ENCODE results near the gene KIRREL3. TPM values are rescaled to one million over a fixed set of nuclear protein-coding genes. Genes with fewer than 3 reads are reported as not detected.

The KIRREL3 gene
- total and polyA plus RNA-seq, 10 donors, result 0.50 to 5.4 (median 2.0) TPM

GRCh38 chr11:126510621-126511370, 489.8 kb downstream of the KIRREL3 start:
- peak; percentile 29 for DNase-seq
- intact Hi-C loops (cut with DNase I; ENCODE audit: low total_unique reads), result no loop called here
- peaks cover 0 to 27% (median 0%) of the 10 kb centered on the region in 7 donors for H3K27me3 ChIP-seq (replicated peaks in 1 of 7)
- 78 to 89% (median 78%) methylated on average over 5 of the region's 5 CpGs for WGBS, 5 donors
- H3K27ac ChIP-seq, result no peak overlapping the region
- H3K36me3 ChIP-seq, result no peaks in the 10 kb centered on the region
- H3K4me3 ChIP-seq, result no peak overlapping the region
- H3K4me1 ChIP-seq, result no peaks in the 10 kb centered on the region
- no peak for TF ChIP-seq POLR2A (IDR thresholded peaks at IDR 0.05)
- no peak for TF ChIP-seq POLR2AphosphoS5 (IDR thresholded peaks at IDR 0.05)
- peaks cover 0 to 17% (median 6%) of the 10 kb centered on the region in 8 donors for H3K9me3 ChIP-seq

GRCh38 chr11:126507646-126508045, 492.9 kb downstream of the KIRREL3 start:
- Histone ChIP-seq H3K36me3 (no peaks in the 10 kb centered on the region), H3K9me3 (peaks cover 0 to 39% (median 25%) of the 10 kb centered on the region in 8 donors), H3K4me1 (no peaks in the 10 kb centered on the region), H3K27ac (no peak overlapping the region), H3K27me3 (replicated peaks in 1 of 7) (peaks cover 0 to 42% (median 0%) of the 10 kb centered on the region in 7 donors), H3K4me3 (no peak overlapping the region)
- no peak for DNase-seq
- 65 to 72% (median 67%) methylated on average over 8 of the region's 8 CpGs for WGBS, 5 donors
- no peak for TF ChIP-seq POLR2A (IDR thresholded peaks at IDR 0.05)
- TF ChIP-seq CTCF (IDR thresholded peaks at IDR 0.05 in 8 of 11, conservative IDR thresholded peaks at IDR 0.05 in 3 of 11), result no peak
- no peak for TF ChIP-seq POLR2AphosphoS5 (IDR thresholded peaks at IDR 0.05)
- intact Hi-C loops (cut with DNase I; ENCODE audit: low total_unique reads), result no loop called here

- Histone ChIP-seq H3K27me3 (replicated peaks in 1 of 7) (peaks cover 0 to 50% (median 0%) of the 10 kb centered on the region in 7 donors), H3K9me3 (peaks cover 0 to 39% (median 25%) of the 10 kb centered on the region in 8 donors), H3K36me3 (no peaks in the 10 kb centered on the region), H3K27ac (no peak overlapping the region), H3K4me3 (no peak overlapping the region), H3K4me1 (no peaks in the 10 kb centered on the region)
- intact Hi-C loops (cut with DNase I; ENCODE audit: low total_unique reads), result no loop called here
- DNase-seq, result no peak
- TF ChIP-seq POLR2AphosphoS5 (IDR thresholded peaks at IDR 0.05) (no peak), CTCF (IDR thresholded peaks at IDR 0.05 in 8 of 11, conservative IDR thresholded peaks at IDR 0.05 in 3 of 11) (no peak), POLR2A (IDR thresholded peaks at IDR 0.05) (no peak)
- WGBS, 5 donors, result 86 to 89% (median 88%) methylated on average over 4 of the region's 4 CpGs
Measured at GRCh38 chr11:126506789-126507188, 493.8 kb downstream of the KIRREL3 start.

- no peak overlapping the region for H3K4me3 ChIP-seq
- H3K27ac ChIP-seq, result no peak overlapping the region
- peaks cover 0 to 75% (median 0%) of the 10 kb centered on the region in 7 donors for H3K27me3 ChIP-seq (replicated peaks in 1 of 7)
- intact Hi-C loops (cut with DNase I; ENCODE audit: low total_unique reads), result no loop called here
- TF ChIP-seq CTCF (IDR thresholded peaks at IDR 0.05 in 8 of 11, conservative IDR thresholded peaks at IDR 0.05 in 3 of 11), result no peak
- TF ChIP-seq POLR2A (IDR thresholded peaks at IDR 0.05), result no peak
- TF ChIP-seq POLR2AphosphoS5 (IDR thresholded peaks at IDR 0.05), result no peak
- H3K4me1 ChIP-seq, result no peaks in the 10 kb centered on the region
- no peaks in the 10 kb centered on the region for H3K36me3 ChIP-seq
- 47 to 70% (median 60%) methylated on average over 5 of the region's 5 CpGs for WGBS, 5 donors
- DNase-seq, result no peak
- H3K9me3 ChIP-seq, result peaks cover 0 to 39% (median 25%) of the 10 kb centered on the region in 8 donors
Measured at GRCh38 chr11:126502982-126503381, 497.6 kb downstream of the KIRREL3 start.
